IPS-NIHi7 (cell line): Measurements from ENCODE around the gene QKI.
A peak's percentile ranks its signal among the peaks of the same experiment; 100 is the strongest.
"Not testable (repeated sequence)": the region's sequence is repeated elsewhere in the genome, so short reads cannot be mapped to it uniquely, and the experiment has no call there.

Experiments used
- DNase-seq: peaks from one replicate; pipeline ENCODE4 v3.0.0; 2012; ENCODE audit warnings: mixed read lengths; ENCODE audit errors: extremely low spot score

QKI gene

DNA sequence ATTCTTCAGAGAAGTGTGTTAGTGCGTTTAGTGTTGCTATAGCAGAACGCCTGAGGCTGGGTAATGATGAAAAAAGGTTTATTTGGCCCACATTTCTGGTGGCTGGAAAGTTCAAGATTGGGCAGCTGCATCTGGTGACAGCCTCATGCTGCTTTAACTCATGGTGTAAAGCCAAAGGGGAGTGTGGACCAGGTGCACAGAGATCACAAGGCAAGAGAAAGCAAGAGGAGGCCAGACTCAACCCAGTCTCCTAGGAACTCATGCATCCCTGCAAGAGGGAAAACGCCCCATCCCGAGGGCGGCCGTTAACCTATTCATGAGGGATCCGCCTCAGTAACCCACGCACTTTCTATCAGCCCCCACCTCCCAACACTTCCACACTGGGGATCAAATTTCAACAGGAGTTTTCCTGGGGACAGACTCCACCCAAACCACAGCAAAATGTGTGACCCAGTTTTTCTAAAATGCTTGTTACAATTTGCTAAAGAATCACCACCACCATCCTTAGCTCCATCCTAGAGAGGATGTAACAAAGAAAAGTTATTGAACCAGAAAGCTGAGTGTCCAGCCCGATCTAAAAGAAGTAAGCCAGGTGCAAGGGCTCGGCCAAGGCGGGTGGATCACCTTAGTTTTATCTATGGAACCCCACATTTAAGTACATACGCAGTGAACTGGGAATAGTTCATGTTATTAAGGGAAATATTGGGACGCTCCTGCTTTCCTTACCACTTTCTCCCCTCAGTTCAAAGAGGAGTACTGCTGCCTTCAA, 164.8 kb downstream of the QKI start:
- DNase-seq, result no peak

- peak; percentile 36 for DNase-seq
These were observed 165.4 kb downstream of the QKI start for GRCh38 chr6:163579880-163580295.

GRCh38 chr6:163580311-163581030, 166.0 kb downstream of the QKI start:
- DNase-seq, result no peak

- DNase-seq, result no peak
These were observed 169.0 kb downstream of the QKI start for GRCh38 chr6:163583558-163583957.

DNA sequence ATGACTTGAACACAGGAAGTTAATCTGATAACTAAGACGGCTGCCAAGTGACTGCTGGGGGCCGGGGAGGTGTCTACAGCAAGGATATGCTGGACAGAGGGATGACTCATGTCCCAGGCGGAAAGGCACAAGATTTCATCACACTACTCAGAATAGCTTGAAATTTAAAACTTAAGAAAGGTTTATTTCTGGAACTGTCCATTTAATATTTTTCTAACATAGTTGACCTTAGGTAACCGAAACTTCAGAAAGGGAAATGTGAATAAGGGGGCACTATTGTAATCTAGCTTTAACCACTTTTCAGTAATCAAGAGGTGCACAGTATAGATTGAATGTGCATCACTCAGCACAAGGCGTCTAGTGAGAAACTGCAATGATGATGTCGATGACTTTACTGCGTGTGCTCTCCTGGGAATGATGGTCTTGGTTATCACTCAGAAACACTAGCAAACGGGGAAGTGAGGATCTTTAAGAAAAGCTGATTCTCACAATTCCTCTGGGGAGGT, 171.5 kb downstream of the QKI start:
- DNase-seq, result no peak

- DNase-seq, result no peak
These were observed 172.4 kb downstream of the QKI start for GRCh38 chr6:163586888-163587287.

GRCh38 chr6:163588220-163588919, 173.9 kb downstream of the QKI start:
- DNase-seq, result no peak

DNA sequence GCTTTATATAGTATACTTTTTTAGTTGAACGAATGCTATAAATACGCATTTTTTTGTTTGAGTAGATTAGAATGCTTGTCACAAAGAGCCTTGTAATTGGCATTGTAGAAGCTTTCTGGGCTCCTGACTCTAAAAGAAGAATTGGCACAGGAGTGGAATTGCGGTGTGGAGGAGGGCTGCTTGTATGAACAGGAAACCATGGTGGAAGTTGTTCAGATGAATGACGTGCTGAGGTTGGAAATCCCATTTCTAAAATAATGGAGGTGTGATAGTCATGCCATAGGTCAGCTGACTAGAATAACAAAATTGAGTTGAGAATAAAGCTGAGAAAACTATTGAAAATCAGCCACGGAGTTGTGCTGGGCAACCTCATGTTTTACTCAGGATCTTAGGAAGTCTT, 174.9 kb downstream of the QKI start:
- DNase-seq, result no peak

- DNase-seq, result not testable (repeated sequence)
These were observed 175.6 kb downstream of the QKI start for GRCh38 chr6:163590132-163590531.

DNA sequence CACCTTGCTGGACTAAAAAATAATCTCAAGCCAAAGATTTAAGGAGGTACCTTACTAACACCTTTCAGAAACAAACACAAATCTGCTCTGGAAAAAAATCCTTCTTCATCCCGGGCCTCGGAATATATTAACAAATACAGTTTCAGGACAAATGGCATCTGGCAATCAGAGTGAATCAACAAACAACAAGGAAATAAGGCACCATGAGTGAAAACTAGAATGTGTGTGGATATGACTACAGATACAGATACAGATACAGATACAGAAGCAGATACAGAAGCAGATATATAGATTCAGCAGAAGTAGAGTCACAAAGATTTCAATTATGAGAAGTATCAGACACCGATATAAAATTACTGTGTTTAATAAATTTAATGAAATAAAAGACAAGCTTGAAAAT, 178.4 kb downstream of the QKI start:
- DNase-seq, result no peak

- no peak for DNase-seq
These were observed 181.7 kb downstream of the QKI start for GRCh38 chr6:163596174-163596573.

DNA sequence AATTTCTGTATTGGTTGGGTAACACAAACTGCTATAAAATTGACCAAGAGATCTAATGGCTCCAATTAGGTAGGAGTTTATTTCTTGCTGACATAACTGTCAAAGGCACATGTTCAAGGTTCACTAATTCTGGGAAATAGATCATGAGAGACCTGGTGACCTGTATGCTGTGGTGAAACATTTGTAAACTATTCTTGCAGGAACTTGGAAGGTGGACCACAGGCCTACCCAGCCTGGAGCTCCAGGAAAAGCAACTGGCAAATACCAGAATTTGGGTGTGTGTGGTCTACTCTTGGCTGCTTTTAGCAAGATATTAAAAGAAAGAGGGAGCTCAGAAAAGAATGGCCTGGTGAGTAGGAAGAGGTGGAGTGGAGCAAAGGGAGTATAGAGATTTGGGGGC, 184.6 kb downstream of the QKI start:
- DNase-seq, result no peak

GRCh38 chr6:163599684-163600083, 185.2 kb downstream of the QKI start:
- DNase-seq, result no peak

DNA sequence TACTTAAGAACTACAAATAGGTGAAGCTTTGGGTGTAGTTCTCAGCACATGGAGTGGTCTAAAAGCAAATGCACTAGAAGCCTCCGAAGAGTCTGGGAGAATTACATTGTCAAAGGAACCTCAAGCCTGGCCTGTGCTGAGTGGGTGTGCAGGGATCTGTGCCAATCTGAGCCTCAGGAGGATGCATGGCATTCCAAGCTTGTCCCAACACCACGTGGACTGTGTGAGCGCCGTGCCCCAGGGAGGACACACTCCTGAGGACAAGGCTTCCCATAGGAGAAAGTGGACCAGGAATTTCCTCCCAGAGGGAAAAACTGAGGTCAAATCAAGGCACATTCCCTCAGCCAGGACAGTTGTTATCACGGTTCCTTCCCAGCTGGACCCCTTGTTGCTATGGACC, 185.8 kb downstream of the QKI start:
- DNase-seq, result no peak

- no peak for DNase-seq
These were observed 186.3 kb downstream of the QKI start for GRCh38 chr6:163600781-163601180.

DNA sequence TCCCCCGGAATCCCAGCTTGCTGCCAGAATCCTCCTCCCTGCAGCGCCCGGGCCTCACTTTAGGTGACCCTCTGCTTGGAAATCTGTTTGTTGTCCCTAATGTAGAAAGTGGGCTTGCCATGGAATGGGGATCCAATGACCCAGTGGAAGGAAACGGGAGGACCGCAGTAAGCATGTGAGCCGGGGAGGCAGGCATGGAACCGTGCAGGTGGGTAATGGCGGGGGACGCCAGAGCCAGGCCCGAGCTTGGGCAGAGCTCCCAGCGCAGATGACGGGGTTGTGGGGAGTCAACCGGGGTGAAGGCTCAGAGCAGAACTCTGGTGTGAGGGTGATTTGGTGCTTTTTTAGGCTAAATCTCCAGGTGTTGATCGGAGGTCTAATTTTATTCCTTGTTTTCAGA, 188.3 kb downstream of the QKI start:
- no peak for DNase-seq

DNA sequence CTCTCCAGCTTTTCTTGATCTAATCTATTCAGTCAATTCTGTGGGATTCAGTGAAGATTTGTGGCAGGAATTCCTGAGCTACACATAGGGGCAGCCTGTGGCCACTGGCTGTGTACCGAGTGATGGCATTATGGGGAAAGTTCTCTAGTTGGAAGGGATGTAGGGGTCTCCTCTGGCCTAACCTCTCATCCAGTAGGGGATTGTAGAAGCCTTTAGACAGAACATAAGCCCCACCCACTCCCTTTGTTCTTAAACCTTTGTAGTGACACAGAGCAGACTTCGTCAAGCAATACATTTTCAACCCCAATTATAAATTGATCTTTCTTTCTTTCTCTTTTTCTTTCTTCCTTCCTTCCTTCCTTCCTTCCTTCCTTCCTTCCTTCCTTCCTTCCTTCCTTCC, 188.9 kb downstream of the QKI start:
- no peak for DNase-seq

DNA sequence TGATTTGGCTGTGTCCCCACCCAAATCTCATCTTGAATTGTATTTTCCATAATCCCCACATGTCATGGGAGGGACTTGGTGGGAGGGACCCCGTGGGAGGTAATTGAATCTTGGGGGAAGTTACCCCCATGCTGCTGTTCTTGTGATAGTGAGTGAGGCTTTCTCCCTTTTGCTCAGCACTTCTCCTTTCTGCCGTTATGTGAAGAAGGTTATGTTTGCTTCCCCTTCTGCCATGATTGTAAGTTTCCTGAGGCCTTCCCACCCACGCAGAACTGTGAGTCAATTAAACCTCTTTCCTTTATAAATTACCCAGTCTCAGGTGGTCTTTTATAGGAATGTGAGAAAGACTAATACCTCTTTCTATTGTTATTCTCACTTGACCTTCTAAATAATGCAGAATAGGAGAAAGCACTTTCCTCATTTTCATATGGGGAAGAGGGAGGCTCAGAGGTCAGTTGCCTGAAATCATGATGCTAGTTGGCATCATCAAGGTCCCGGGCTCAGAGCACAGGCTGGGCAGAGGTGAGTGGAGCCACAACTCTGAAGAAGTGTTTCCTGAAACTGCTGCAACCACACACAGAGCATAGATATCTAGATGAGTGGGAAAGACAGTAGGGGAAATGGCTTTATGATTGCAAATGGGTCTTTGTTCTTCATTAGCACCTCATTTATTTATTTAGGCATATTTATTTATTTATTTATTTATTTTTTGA, 191.0 kb downstream of the QKI start:
- DNase-seq, result no peak

- no peak for DNase-seq
These were observed 193.3 kb downstream of the QKI start for GRCh38 chr6:163607792-163608191.

GRCh38 chr6:163608204-163608644, 193.7 kb downstream of the QKI start:
- DNase-seq, result no peak

GRCh38 chr6:163612200-163612599, 197.7 kb downstream of the QKI start:
- no peak for DNase-seq

- DNase-seq, result no peak
These were observed 198.5 kb downstream of the QKI start for GRCh38 chr6:163613025-163613424.
